ENCODE data around the gene GRID2. TPM values are rescaled to one million over a fixed set of nuclear protein-coding genes. Genes with fewer than 3 reads are reported as not detected.

Gene GRID2
- total RNA-seq, 1 donor from 2014 or later: not detected

- H3K27ac ChIP-seq: no peak overlapping the region
- no peaks in the 10 kb centered on the region for H3K27me3 ChIP-seq
- no peak for DNase-seq (ENCODE audit: extremely low spot score in 2 of 2)
- intact Hi-C loops (cut with DNase I): no loop called here
- no peak overlapping the region for H3K4me3 ChIP-seq
- no peaks in the 10 kb centered on the region for H3K9me3 ChIP-seq
- no peak for TF ChIP-seq POLR2AphosphoS5 (IDR thresholded peaks at IDR 0.05; ENCODE audit: insufficient read depth in 1 of 2, low read depth in 1 of 2)
- TF ChIP-seq POLR2A (IDR thresholded peaks at IDR 0.05): no peak
- TF ChIP-seq CTCF (IDR thresholded peaks at IDR 0.05): no peak
- H3K4me1 ChIP-seq: no peaks in the 10 kb centered on the region
- no peaks in the 10 kb centered on the region for H3K36me3 ChIP-seq
Observed at GRCh38 chr4:92261256-92261655, 42.5 kb upstream of the GRID2 start.

DNA sequence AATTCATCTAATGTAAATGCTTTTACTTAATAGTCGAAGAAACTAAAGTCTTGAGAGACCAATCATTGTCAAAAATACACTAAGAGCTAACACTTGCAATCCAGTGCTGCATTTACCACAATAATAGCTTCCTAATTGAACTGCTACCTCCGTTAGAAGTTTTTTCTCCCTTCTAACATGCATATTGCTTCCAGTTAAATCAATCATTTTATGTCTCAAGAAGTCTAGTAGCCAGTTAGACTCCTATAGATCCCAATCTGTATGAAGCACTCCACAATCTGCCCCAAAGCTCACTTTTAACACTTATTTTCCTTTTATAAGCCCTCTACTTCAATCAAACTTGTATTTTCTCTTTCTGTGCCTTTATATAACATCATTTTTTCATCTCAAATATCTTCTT, 41.4 kb upstream of the GRID2 start:
- Histone ChIP-seq H3K27me3 (no peaks in the 10 kb centered on the region), H3K4me3 (no peak overlapping the region), H3K4me1 (no peaks in the 10 kb centered on the region), H3K36me3 (no peaks in the 10 kb centered on the region), H3K9me3 (no peaks in the 10 kb centered on the region), H3K27ac (no peak overlapping the region)
- intact Hi-C loops (cut with DNase I): no loop called here
- DNase-seq (ENCODE audit: extremely low spot score in 2 of 2): no peak
- TF ChIP-seq CTCF (IDR thresholded peaks at IDR 0.05) (no peak), POLR2AphosphoS5 (IDR thresholded peaks at IDR 0.05; ENCODE audit: insufficient read depth in 1 of 2, low read depth in 1 of 2) (no peak), POLR2A (IDR thresholded peaks at IDR 0.05) (no peak)

GRCh38 chr4:92263010-92263409, 40.8 kb upstream of the GRID2 start:
- intact Hi-C loops (cut with DNase I): no loop called here
- TF ChIP-seq POLR2A (IDR thresholded peaks at IDR 0.05) (no peak), CTCF (IDR thresholded peaks at IDR 0.05) (no peak), POLR2AphosphoS5 (IDR thresholded peaks at IDR 0.05; ENCODE audit: insufficient read depth in 1 of 2, low read depth in 1 of 2) (no peak)

GRCh38 chr4:92263575-92263974, 40.2 kb upstream of the GRID2 start:
- TF ChIP-seq POLR2AphosphoS5 (IDR thresholded peaks at IDR 0.05; ENCODE audit: insufficient read depth in 1 of 2, low read depth in 1 of 2) (no peak), CTCF (IDR thresholded peaks at IDR 0.05) (no peak), POLR2A (IDR thresholded peaks at IDR 0.05) (no peak)

More at GRCh38 chr4:92263010-92263409, 40.8 kb upstream of the GRID2 start:
- DNase-seq (ENCODE audit: extremely low spot score in 2 of 2): no peak
- Histone ChIP-seq H3K9me3 (no peaks in the 10 kb centered on the region), H3K27me3 (no peaks in the 10 kb centered on the region), H3K4me1 (no peaks in the 10 kb centered on the region), H3K4me3 (no peak overlapping the region), H3K27ac (no peak overlapping the region), H3K36me3 (no peaks in the 10 kb centered on the region)

GRCh38 chr4:92264163-92264562, 39.6 kb upstream of the GRID2 start:
- no peak overlapping the region for H3K27ac ChIP-seq
- no peak for DNase-seq (ENCODE audit: extremely low spot score in 2 of 2)
- no peaks in the 10 kb centered on the region for H3K9me3 ChIP-seq
- H3K4me1 ChIP-seq: no peaks in the 10 kb centered on the region
- H3K36me3 ChIP-seq: no peaks in the 10 kb centered on the region
- no peak overlapping the region for H3K4me3 ChIP-seq
- H3K27me3 ChIP-seq: no peaks in the 10 kb centered on the region
- intact Hi-C loops (cut with DNase I): no loop called here
- TF ChIP-seq POLR2A (IDR thresholded peaks at IDR 0.05) (no peak), CTCF (IDR thresholded peaks at IDR 0.05) (no peak)

More at GRCh38 chr4:92263575-92263974, 40.2 kb upstream of the GRID2 start:
- DNase-seq (ENCODE audit: extremely low spot score in 2 of 2): no peak
- Histone ChIP-seq H3K27me3 (no peaks in the 10 kb centered on the region), H3K9me3 (no peaks in the 10 kb centered on the region), H3K4me3 (no peak overlapping the region), H3K4me1 (no peaks in the 10 kb centered on the region), H3K27ac (no peak overlapping the region), H3K36me3 (no peaks in the 10 kb centered on the region)
- intact Hi-C loops (cut with DNase I): no loop called here
